HG02943 (cell line): ENCODE measurements around the gene TRAT1.

Source experiments
- ATAC-seq: cut with Tn5 transposase; IDR thresholded peaks from one replicate; pipeline ENCODE4 v1.9.1; 2021; ENCODE audit warnings: mild to moderate bottlenecking, low read depth, moderate library complexity; ENCODE audit not compliant: unreplicated experiment

Gene TRAT1

DNA sequence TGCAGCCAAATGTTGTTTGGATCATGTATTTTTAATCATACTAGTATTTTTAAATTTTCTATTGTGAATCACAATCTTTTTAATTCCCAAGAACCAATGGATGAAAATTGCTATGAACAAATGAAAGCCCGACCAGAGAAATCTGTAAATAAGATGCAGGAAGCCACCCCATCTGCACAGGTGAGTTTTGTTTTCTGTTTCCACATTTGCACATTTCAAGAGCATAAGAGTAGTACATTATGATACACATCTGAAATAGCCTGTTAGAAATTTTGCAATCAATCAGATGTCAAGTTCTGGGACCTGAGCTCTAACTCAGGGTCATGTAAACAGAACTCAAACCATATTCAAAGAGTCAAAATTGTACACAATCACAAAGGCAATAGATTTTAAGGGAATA is 26.5 kb downstream of the TRAT1 start:
- ATAC-seq = no peak

DNA sequence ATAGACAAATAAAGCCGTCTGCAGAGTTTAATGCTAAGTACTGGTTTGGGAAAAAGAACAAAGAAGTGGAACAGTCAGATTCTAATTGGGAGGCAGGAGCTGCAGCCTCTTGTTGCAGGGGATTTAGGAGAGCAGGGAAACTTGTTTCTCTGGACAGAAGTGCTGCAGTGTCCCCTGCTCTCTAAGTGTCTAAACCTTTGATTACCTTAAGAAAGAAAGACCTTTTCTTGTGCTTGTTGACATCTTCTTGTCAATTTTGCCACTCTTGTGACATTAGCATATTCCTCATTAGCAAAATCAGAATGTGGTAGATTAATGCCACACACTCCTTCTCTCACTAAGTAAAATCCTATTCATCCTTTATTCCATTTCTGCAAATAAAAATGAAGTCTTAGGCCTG is 38.8 kb downstream of the TRAT1 start:
- ATAC-seq = no peak

DNA sequence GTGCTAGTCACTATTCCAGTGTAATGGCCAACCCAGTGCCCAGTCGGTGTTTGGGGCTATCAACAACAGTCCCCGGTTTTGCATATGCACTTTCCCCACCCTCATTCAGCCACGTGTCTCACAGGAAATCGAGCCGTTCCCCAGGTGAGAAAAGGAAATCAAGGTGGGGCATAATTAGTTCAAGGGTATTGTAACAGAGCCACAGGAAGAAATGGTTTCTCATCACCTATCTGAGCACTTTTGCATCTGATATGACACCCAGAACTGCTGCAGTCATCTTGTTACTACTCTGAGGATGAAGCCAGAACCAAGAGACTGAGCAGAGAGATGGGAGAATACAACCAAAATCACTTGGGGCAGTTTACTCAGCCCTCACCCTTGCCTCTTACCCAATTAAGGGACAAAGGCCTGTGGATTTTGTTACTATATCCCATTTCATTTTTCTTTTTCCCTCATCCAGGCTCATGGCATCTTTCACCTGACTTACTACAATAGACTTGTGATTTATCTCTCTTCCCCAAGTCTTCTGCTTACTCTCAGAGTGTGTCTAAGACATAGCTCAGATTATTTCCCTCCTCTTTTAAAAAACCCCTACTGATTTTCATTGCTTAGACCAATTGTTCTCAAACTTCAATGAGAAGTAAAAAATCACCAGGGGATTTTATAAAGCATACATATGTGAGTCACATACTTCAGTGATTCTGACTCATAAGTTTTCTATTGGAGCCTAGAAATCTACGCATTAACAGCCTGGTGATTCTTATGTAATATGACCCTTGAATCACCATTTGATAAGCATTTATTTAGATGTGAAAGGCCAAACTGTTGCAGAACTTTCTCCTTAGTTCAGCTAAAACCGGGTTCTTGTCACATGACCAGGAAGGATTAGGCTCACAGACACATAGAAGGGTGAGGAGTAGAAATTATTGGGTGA is 40.5 kb downstream of the TRAT1 start:
- ATAC-seq = no peak

DNA sequence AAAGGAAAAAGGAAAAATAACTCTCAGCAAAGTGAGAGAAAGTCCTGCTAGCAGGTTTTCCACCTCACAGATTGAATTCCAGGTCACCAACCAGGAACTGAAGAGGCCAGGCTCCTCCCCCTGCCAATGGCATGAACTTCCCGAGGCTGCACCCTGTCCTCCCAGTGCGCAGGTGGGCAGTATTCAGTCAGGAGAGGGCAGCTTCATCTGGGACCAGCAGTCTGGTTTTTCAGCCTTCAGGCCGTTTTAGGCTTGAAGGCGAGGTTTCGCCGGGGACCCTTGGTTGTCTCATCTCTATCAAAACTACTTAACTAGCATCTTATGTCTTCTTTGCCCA is 41.2 kb downstream of the TRAT1 start:
- ATAC-seq = no peak

DNA sequence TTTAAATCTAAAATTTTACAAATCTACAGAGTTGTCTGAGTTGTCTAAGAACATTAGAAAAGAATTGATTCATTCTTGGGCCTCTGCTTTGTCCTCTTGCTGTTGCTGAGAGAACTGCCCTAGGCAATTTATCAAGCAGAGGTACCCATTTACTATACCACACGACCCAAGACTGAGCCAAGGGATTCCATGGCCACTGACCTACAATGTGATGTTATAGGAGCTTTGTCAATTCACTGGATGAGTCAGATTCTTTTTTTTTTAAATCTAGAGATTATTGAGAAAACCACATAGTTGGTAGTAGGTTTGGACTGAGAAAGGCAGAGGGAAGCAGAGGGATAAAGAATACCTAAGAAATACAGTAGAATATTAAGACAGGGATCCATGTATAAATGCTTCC is 55.3 kb downstream of the TRAT1 start:
- ATAC-seq = no peak

DNA sequence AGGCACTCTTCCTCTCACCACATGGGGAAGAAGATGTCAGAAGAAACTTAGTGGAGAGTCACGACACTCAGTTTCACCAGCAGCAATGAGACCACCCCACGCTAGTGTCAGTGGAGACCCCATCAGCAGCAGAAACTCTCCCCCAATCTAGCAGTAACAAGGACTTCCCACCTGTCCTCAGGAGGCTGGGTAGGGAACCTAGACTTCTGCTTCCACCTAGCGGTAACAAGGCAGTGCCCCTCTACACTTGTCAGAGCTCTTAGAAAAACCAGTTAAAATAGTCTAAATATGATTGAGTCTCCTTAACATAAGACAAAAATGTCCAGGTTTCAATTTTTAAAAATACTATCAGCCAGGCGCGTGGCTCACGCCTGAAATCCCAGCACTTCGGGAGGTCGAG is 57.3 kb downstream of the TRAT1 start:
- no peak for ATAC-seq

DNA sequence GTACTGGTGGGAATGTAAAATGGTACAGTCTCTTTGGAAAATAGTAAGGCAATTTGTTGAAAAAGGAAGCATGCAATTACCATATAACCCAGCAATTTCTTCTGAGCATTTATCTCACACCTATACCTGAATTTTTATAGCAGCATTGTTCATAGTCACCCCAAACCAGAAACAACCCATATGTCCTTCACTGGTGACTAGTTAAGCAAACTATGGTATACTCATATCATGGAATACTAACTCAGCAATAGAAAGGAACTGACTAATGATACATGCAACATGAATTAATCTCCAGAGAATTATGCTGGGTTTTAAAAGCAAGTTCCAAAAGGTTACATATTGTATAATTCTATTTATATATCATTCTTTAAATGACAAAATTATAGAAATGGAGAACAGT is 60.2 kb downstream of the TRAT1 start:
- ATAC-seq = no peak

DNA sequence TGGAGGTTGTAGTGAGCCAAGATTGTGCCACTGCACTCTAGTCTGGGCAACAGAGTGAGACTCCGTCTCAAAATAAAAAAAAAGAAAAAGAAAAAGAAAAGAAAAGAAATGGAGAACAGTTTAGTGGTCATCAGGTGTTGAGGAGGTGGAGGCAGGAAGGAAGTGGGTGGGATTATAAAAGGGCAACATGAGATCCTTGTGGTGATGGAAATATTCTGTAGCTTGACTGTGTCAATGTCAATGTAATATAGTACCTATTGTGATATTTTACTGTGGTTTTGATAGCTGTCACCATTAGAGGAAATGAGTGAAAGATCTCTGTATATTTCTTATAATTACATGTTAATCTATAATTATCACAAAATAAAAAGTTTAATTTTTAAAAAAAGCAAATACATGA is 60.8 kb downstream of the TRAT1 start:
- no peak for ATAC-seq

DNA sequence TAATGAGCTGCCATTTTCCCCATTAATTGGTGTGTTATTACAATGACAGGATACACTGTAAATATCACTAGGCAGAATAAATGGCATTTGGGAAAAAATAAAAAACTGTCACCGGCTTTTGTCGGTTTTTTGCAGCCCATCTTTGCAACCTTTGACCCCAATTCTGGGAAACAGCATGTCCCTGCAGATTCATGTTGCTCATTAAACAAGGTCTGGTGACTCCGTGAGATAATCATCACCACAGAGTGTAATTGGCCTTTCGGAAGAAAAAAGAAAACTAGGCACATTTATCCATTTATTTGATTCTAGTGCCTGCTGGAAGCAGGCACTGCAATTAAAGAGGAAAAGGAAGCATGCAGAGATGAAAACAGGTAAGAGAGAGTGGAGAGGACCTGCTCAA is 64.5 kb downstream of the TRAT1 start:
- no peak for ATAC-seq

DNA sequence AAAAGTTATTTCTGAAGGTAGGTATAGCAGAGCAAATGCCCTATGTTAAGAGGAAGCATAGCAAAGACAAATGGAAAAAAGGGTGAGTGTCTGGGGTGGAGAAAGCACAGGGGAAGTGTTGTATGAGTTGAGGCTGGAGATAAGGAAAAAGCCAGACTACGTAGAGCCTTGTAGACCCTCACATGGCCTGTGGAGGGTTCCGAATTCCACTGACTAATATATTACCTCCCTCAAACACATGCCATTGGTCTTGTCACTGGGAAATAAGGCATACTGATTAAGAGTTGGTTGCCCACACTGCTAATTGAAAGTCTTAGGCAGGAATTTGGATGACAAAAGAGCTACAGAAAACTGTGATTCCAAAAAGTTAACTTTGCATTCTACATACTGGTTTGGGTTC is 65.2 kb downstream of the TRAT1 start:
- ATAC-seq = no peak

DNA sequence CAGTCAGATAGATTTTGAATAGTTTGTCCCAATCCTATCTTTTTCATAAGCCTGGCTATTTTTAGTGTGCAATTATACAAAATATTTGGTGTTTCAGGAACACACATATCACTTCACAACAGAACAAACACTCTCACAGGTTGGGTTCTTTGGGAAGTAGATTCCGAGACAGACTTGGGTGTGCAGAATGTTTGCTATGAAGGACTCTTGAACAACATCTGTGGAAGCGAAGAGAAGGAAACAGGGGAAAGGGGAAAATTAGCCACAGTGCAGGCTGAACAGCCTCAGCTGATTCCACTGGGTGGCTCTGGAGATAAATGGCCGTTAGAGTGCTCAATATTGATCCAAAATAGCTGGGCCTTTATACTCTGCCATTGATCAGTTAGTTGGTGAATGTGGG is 69.2 kb downstream of the TRAT1 start:
- no peak for ATAC-seq

DNA sequence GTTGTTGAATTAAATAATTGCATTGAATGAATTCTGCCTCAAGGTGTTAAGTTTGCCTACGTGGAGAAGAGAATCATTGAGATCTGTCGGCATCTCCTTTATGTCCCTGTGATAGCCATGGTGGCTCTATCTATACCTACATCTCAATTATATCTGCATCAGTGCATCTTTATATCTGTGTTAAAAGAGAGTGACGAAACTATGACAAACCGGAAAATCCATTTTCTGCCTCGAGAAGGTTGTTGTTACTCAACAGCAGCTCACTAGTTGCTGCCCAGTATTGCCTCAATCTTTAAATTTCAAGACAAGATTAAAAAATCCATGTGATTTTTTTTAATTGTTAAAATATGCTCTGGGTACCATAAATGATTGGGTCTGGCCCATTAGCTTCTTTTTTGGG is 72.4 kb downstream of the TRAT1 start:
- no peak for ATAC-seq

DNA sequence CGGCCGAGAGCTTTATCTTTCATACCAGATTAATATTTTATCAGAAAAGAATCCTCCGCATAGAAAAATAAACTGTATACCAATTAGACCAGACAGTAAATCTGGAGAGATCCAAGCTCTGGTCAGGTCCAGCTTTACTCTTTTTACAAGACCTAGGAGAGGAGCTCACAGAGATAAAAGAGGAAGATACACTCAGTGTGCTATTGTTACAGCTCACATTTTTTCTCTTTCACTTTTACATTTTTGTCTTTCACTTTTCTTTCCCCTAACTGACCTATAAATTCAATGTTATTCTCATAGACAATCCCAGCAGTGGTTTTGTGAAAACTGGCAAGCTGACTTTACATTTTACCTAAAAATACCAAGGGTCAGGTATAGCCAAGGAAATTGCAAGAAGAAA is 75.3 kb downstream of the TRAT1 start:
- no peak for ATAC-seq

DNA sequence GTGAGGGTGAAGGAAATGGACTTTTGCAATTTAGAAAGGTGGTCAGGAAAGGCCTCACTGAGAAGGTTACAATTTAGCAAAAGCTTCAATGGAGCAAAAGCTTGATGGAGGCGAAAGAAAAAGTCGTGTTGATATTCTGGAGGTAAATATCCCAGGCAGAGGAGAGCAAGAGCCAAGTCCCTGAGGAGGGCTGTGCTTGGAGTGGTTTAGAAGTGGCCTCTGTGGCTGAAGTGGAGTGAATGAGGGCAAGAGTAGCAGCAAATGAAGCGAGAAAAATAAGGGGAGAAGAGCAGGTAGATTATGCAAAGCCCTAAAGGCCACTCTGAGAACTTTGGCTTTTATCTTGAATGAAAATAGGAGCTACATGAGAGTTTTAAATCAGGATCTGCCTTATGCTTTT is 76.9 kb downstream of the TRAT1 start:
- no peak for ATAC-seq
